SK-N-SH treated with all-trans-retinoic acid at 6 μM for 48 hours (cell line): ENCODE data around the gene RAB39A.

ENCODE experiments used
- OSR1 ChIP-seq: fragments of 250-450 bp; sonication (Bioruptor Pico); IDR thresholded peaks from 2 replicates; pipeline ENCODE4 v1.8.0; 2022; ENCODE audit warnings: moderate library complexity, mild to moderate bottlenecking, inconsistent platforms
- TCF4 ChIP-seq: fragments of 250-450 bp; sonication (Bioruptor Pico); IDR thresholded peaks from 2 replicates; pipeline ENCODE4 v1.8.0; 2021; ENCODE audit warnings: mild to moderate bottlenecking, moderate library complexity, borderline replicate concordance
- ZC3H10 ChIP-seq: fragments of 250-450 bp; sonication (Bioruptor Pico); IDR thresholded peaks from 2 replicates; pipeline ENCODE4 v1.5.1; 2021; ENCODE audit warnings: mild to moderate bottlenecking, moderate library complexity
- ZFP3 ChIP-seq: fragments of 250-450 bp; sonication (Bioruptor Pico); IDR thresholded peaks from 2 replicates; pipeline ENCODE4 v1.5.0; 2020; ENCODE audit warnings: mild to moderate bottlenecking, moderate library complexity
- ZFP30 ChIP-seq: fragments of 450-650 bp; formaldehyde crosslinking; IDR thresholded peaks from 2 replicates; pipeline ENCODE4 v1.5.0; 2022; ENCODE audit warnings: mild to moderate bottlenecking, moderate library complexity
- ZNF565 ChIP-seq: fragments of 450-650 bp; formaldehyde crosslinking; conservative IDR thresholded peaks from 2 replicates; pipeline ENCODE4 v1.5.0; 2020; ENCODE audit warnings: low read depth, mild to moderate bottlenecking, moderate library complexity

DNA sequence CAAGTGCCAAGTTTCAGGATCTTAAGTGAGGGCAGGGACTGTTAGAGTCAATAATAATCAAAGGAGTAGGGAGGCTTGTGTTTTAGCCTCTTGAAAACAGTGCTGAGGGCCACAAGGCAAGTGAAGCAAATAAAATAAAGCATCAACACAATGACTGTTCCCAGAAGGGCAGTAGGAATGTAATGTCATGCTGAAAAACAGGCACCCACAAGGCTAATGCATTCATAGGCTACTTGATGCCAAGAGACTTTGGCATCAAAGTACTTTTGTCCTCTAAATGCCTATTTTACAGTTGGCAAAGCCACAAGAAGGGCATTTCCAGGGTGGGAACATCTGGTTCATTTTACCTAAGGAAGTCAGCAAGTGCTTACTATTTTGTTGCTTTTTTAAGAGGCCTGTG, 22.9 kb downstream of the RAB39A start:
- TF ChIP-seq ZFP3 (no peak), ZFP30 (no peak), ZC3H10 (CRISPR knock-in tag) (no peak), ZNF565 (CRISPR knock-in tag) (no peak), TCF4 (CRISPR knock-in tag) (no peak), OSR1 (CRISPR knock-in tag) (no peak)
